Testis (tissue), 3 donors: ENCODE measurements around the gene WDFY2. TPM values are rescaled to one million over a fixed set of nuclear protein-coding genes. Genes with fewer than 3 reads are reported as not detected.

ENCODE experiments used
- DNase-seq: peaks from one replicate; pipeline ENCODE4 v3.0.0-alpha.2; 2019
- H3K27ac ChIP-seq, 2 donors: fragments of 200-600 bp; sonication (generic); one replicate each; pipeline ENCODE4 v1.5.1; 2019
- H3K27me3 ChIP-seq: fragments of 200-600 bp; sonication (generic); one replicate; pipeline ENCODE4 v1.5.1; 2019
- H3K36me3 ChIP-seq: fragments of 200-600 bp; sonication (generic); one replicate; pipeline ENCODE4 v1.5.1; 2017; ENCODE audit warnings: low read depth; ENCODE audit errors: missing control alignments
- H3K4me1 ChIP-seq: fragments of 200-600 bp; sonication (generic); one replicate; pipeline ENCODE4 v1.5.1; 2019
- H3K4me3 ChIP-seq, 2 donors: fragments of 200-600 bp; sonication (generic); one replicate each; pipeline ENCODE4 v1.5.1; 2017 to 2019
- H3K9me3 ChIP-seq: fragments of 200-600 bp; sonication (generic); one replicate; pipeline ENCODE4 v1.5.1; 2017
- POLR2A ChIP-seq: fragments of 450-650 bp; IDR thresholded peaks from one replicate; pipeline ENCODE4 v1.6.1; 2017; ENCODE audit warnings: antibody characterized with exemption, mild to moderate bottlenecking, moderate library complexity
- WGBS, 2 donors: methylation state at CpG; one replicate each; pipeline ENCODE4 v1.1.5; 2018; 5-methylcytosine and 5-hydroxymethylcytosine counted together
- intact Hi-C: fragments of 100-400 bp; cut with DNase I; formaldehyde crosslinking; loops from one replicate; pipeline ENCODE4 v1.15.1; 2023; ENCODE audit warnings: low total_unique reads
- polyA plus RNA-seq: library from polyadenylated mRNA; stranded (reverse); fragments of 350-450 nt; fragmentation: Illumina TruSeq; extraction: RNeasy Lipid Tissue Mini Kit (QIAGEN cat#74804); gene quantifications from one replicate; pipeline ENCODE4 v1.2.3, GENCODE V29; 2014; ENCODE audit warnings: low read depth, low replicate concordance; ENCODE audit not compliant: insufficient read depth
- total RNA-seq, 2 donors: library from RNA; depleted of rRNA; stranded (reverse); fragments of >200 nt; gene quantifications; one replicate each; pipeline ENCODE4 v1.2.3, GENCODE V29; 2016
- TF ChIP-seq, protein P1 (sequence below), 3 experiments: fragments of 450-650 bp in 2 of 3; fragments of 200-600 bp in 1 of 3; sonication (generic) in 1 of 3; IDR thresholded peaks; one replicate each; pipeline ENCODE4 v1.5.1; 2016 to 2019; ENCODE audit warnings: antibody characterized with exemption in 3 of 3, mild to moderate bottlenecking in 2 of 3, moderate library complexity in 1 of 3

The WDFY2 gene
- total and polyA plus RNA-seq, 3 donors from 2014 or later: 17.1 to 45.8 (median 36.1) TPM

DNA sequence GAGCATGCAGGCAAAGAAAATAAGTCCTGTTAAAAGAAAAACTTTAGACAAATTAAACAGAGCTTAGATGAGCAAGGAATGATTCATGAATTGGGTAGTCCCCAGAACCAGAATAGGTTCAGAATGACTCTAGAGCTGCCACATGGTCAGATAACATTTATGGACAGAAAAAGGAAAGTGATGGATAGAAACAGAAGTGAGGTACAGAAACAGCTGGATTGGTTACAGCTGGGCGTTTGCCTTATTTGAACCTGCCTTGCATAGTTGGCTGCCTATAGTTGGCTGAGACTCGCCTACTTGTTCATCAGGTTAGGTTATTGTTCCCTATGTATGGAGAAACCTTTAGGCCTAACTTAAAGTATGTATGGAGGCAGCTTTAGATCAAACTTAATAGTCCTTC is 35.4 kb downstream of the WDFY2 start:
- Histone ChIP-seq H3K36me3 (no peaks in the 10 kb centered on the region), H3K9me3 (no peaks in the 10 kb centered on the region), H3K4me3 (no peak overlapping the region), H3K27ac (peak overlapping the region; percentile 19 to 70), H3K27me3 (no peaks in the 10 kb centered on the region), H3K4me1 (peaks cover 49% of the 10 kb centered on the region)
- TF ChIP-seq, protein P1, sequence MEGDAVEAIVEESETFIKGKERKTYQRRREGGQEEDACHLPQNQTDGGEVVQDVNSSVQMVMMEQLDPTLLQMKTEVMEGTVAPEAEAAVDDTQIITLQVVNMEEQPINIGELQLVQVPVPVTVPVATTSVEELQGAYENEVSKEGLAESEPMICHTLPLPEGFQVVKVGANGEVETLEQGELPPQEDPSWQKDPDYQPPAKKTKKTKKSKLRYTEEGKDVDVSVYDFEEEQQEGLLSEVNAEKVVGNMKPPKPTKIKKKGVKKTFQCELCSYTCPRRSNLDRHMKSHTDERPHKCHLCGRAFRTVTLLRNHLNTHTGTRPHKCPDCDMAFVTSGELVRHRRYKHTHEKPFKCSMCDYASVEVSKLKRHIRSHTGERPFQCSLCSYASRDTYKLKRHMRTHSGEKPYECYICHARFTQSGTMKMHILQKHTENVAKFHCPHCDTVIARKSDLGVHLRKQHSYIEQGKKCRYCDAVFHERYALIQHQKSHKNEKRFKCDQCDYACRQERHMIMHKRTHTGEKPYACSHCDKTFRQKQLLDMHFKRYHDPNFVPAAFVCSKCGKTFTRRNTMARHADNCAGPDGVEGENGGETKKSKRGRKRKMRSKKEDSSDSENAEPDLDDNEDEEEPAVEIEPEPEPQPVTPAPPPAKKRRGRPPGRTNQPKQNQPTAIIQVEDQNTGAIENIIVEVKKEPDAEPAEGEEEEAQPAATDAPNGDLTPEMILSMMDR (IDR thresholded peaks at IDR 0.05): no peak
- no peak for TF ChIP-seq POLR2A
- WGBS, 2 donors: 62 to 66% methylated on average over 2 of the region's 2 CpGs
- DNase-seq: no peak
- intact Hi-C loops: no loop called here

DNA sequence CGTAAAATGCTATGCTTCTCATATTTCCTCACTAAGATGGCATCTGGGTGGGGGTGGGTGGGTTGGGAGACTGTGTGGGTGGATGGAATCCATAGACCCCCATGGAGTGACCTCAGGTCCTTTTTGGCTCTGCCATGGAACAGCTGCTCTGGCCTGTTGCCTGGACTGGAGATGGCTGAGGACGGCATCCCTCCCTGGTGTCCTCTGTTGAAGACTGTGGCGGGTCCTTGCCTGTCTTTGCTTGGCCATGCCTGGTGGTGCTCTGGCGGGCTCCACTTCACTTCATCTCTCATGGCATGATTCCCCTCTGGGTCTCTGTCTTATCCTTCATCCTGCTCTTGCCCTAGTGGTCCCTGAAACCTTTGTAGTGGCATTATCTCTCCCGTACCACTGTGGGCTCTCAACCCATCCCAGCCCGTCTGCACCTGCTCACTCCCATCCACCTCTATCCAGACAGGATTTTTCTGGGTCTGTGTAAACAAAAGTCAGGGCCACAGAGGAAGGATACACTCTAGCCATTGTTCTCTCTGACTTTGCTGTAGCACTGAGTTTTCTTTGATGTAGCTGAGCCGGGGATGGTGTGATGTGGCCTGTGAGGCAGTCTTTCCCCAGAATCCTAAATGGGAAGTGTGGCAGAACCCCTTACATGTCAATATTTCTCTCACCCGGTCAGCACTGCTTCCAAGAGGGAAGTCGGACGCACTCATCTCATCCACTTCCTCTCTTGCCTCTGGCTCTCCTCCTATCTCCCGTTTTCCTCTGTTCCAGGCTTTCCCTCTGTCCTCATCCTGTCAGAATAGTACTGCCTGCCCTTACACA is 36.1 kb downstream of the WDFY2 start:
- DNase-seq: no peak
- Histone ChIP-seq H3K36me3 (no peaks in the 10 kb centered on the region), H3K27ac (peak overlapping the region; percentile 19 to 70), H3K4me3 (no peak overlapping the region), H3K4me1 (peaks cover 46% of the 10 kb centered on the region), H3K9me3 (no peaks in the 10 kb centered on the region), H3K27me3 (no peaks in the 10 kb centered on the region)
- TF ChIP-seq, protein P1 (IDR thresholded peaks at IDR 0.05): no peak
- intact Hi-C loops: no loop called here
- 49 to 54% methylated on average over 11 of the region's 11 CpGs for WGBS, 2 donors

DNA sequence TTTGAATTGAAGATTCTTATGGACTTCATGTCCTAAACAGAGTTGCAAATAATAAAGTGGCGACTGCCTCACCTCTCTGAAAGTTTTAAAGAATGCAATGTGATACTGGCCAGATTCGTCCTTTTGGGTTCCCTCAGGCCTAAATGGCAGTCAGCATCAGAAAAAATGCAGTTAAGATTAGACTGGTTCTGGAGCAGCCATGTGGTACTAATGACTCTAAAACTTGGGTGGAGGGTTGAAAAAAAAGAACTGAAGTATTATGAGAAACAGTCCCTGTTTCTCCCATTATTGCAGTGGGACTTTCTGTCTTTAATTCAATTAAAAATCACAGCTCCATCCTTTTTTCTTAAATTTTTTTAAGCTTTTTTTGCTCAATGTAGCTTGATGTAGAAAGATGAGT is 37.3 kb downstream of the WDFY2 start:
- Histone ChIP-seq H3K27ac (no peak overlapping the region), H3K27me3 (no peaks in the 10 kb centered on the region), H3K4me1 (peaks cover 46% of the 10 kb centered on the region), H3K9me3 (no peaks in the 10 kb centered on the region), H3K4me3 (no peak overlapping the region), H3K36me3 (no peaks in the 10 kb centered on the region)
- 56 to 63% methylated on average over 2 of the region's 2 CpGs for WGBS, 2 donors
- no peak for DNase-seq
- intact Hi-C loops: no loop called here
- TF ChIP-seq, protein P1 (IDR thresholded peaks at IDR 0.05): no peak
- TF ChIP-seq POLR2A: no peak

DNA sequence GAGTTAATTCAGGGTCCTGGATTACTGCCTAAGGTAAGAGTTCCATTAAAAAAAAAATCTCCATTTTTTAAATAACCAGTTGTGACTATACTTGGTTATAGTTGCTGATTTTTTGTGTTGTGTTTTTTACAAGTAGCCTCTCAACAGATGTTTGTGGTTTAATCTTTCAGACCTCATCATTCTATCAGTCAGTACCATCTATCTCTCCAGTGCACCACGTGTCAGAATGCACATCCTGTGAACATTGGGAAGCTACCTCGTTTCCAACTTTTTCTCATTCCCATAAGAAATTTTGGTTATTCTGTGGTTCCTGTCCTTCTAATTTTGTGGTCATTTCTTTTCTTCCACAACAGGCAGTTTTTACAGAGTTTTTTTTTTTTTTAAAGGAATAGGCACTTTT is 39.2 kb downstream of the WDFY2 start:
- no peaks in the 10 kb centered on the region for H3K9me3 ChIP-seq
- no peak for TF ChIP-seq POLR2A
- TF ChIP-seq, protein P1 (IDR thresholded peaks at IDR 0.05): no peak
- intact Hi-C loops: no loop called here
- peaks cover 39% of the 10 kb centered on the region for H3K4me1 ChIP-seq
- no peak overlapping the region for H3K27ac ChIP-seq
- 47 to 48% methylated on average over 2 of the region's 2 CpGs for WGBS, 2 donors
- no peak overlapping the region for H3K4me3 ChIP-seq
- no peaks in the 10 kb centered on the region for H3K36me3 ChIP-seq
- DNase-seq: no peak
- H3K27me3 ChIP-seq: no peaks in the 10 kb centered on the region

DNA sequence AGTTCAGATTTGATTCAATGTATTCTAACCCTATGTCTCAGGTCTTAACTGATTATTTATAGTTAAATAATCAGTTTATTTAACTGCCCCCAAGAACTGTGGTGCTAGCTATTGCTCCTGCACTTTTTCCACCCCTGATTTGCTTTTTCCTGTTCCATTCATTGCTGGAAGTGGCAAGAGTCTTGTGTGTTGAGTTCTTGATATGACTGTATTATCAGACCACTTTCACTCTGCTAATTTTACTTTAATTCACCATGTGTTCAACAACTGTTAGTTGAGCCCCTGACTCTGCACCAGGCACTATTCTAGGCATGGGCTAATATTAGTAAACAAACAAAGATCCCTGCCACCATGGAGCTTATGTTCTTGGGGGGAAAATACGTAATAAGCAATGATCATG is 39.9 kb downstream of the WDFY2 start:
- peaks cover 31% of the 10 kb centered on the region for H3K4me1 ChIP-seq
- 58 to 86% methylated on average over 1 of the region's 1 CpG for WGBS, 2 donors
- TF ChIP-seq, protein P1 (IDR thresholded peaks at IDR 0.05): no peak
- no peak for TF ChIP-seq POLR2A
- no peaks in the 10 kb centered on the region for H3K27me3 ChIP-seq
- no peaks in the 10 kb centered on the region for H3K36me3 ChIP-seq
- H3K27ac ChIP-seq: no peak overlapping the region
- H3K9me3 ChIP-seq: no peaks in the 10 kb centered on the region
- no peak for DNase-seq
- intact Hi-C loops: no loop called here
- no peak overlapping the region for H3K4me3 ChIP-seq
